Lung (tissue), 12 donors: ENCODE results near the gene SCAPER. TPM values are rescaled to one million over a fixed set of nuclear protein-coding genes. Genes with fewer than 3 reads are reported as not detected.

ENCODE experiments used
- ATAC-seq: fragments of 200-7000 bp; cut with Tn5 transposase; one replicate; pipeline ENCODE4 v1.9.1; 2020; ENCODE audit warnings: moderate number of reproducible peaks; ENCODE audit not compliant: insufficient read depth, low FRiP score
- DNase-seq, 3 donors: peaks; one replicate each; pipeline ENCODE4 v3.0.0-alpha.2; 2013 to 2017
- H3K27ac ChIP-seq, 2 donors: one replicate each; pipeline ENCODE4 v1.5.1; 2013; ENCODE audit warnings: mild to moderate bottlenecking in 2 of 2, moderate library complexity in 2 of 2, control low read depth in 1 of 2, inconsistent platforms in 1 of 2, low read depth in 1 of 2, low read length in 1 of 2
- H3K27me3 ChIP-seq, 3 donors: one replicate each; pipeline ENCODE4 v1.5.1; 2013; ENCODE audit warnings: low read length in 2 of 3; ENCODE audit not compliant: control insufficient read depth in 3 of 3, insufficient read depth in 3 of 3
- H3K36me3 ChIP-seq, 4 donors: one replicate each; pipeline ENCODE4 v1.5.1; 2013; ENCODE audit warnings: low read length in 4 of 4, mild to moderate bottlenecking in 1 of 4, moderate library complexity in 1 of 4; ENCODE audit not compliant: control insufficient read depth in 4 of 4, insufficient read depth in 4 of 4
- H3K4me1 ChIP-seq, 5 donors: one replicate each; pipeline ENCODE4 v1.5.1; 2013; ENCODE audit warnings: low read length in 5 of 5, mild to moderate bottlenecking in 2 of 5, moderate library complexity in 1 of 5; ENCODE audit not compliant: control insufficient read depth in 5 of 5, insufficient read depth in 5 of 5
- H3K4me3 ChIP-seq: one replicate; pipeline ENCODE4 v1.5.1; 2013; ENCODE audit warnings: mild to moderate bottlenecking, control low read depth, moderate library complexity
- H3K9ac ChIP-seq, 2 donors: one replicate each; pipeline ENCODE4 v1.5.1; 2013; ENCODE audit warnings: low read length in 2 of 2, control low read depth in 1 of 2; ENCODE audit not compliant: insufficient read depth in 1 of 2
- H3K9me3 ChIP-seq, 4 donors: one replicate each; pipeline ENCODE4 v1.5.1; 2013; ENCODE audit warnings: low read length in 3 of 4, mild to moderate bottlenecking in 1 of 4, moderate library complexity in 1 of 4; ENCODE audit not compliant: control insufficient read depth in 4 of 4, insufficient read depth in 3 of 4
- CTCF ChIP-seq: IDR thresholded peaks from 2 replicates; pipeline ENCODE4 v1.5.1; 2012; ENCODE audit warnings: mild to moderate bottlenecking; ENCODE audit errors: control extremely low read depth, extremely low read depth
- WGBS, 2 donors: extraction: QIAGEN DNeasy Blood & Tissue Kit; methylation state at CpG; one replicate each; pipeline ENCODE4 v1.1.7; 2013; 5-methylcytosine and 5-hydroxymethylcytosine counted together
- polyA plus RNA-seq, 2 donors: library from polyadenylated mRNA; stranded (reverse); fragments of 200-250 nt; gene quantifications; one replicate each; pipeline ENCODE4 v1.2.1, GENCODE V29; 2013
- total RNA-seq, 2 donors: library from RNA; depleted of rRNA in 1 of 2; stranded (reverse); fragments of >200 nt in 1 of 2; gene quantifications; one replicate each; pipeline ENCODE4 v1.2.1, GENCODE V29; 2014 to 2021
- donor health status: control.
- donor health status: control.
- donor health status: Bipolar disorder and iron deficiency.
- donor health status: healthy.
- donor health status: DM: yes; HTN: yes; CAD: no.

SCAPER gene
- total and polyA plus RNA-seq, 4 donors = 3.9 to 40.2 (median 19.5) TPM

DNA sequence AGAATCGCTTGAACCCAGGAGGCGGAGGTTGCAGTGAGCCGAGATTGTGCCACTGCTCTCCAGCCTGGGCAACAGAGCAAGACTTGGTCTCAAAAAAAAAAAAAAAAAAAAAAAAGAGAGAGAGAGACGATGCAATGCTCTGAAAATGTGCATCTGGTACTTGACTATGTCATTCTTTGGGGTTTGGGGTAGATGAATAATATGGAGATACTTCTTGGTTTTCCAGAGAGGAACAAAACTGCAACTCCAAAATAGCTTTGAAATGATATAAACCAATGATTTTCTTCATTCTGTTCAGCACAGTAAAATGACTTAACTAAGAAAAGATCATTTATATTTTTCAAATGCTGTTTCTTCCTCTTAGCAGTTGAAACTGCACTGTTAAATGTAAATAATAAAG is 409.7 kb downstream of the SCAPER start:
- DNase-seq = no peak
- Histone ChIP-seq H3K9me3 (no peaks in the 10 kb centered on the region), H3K27ac (no peak overlapping the region), H3K4me3 (no peak overlapping the region), H3K4me1 (peaks cover 0 to 6% (median 0%) of the 10 kb centered on the region in 5 donors), H3K9ac (no peak overlapping the region), H3K36me3 (no peaks in the 10 kb centered on the region), H3K27me3 (no peaks in the 10 kb centered on the region)
- TF ChIP-seq CTCF = no peak
- 93 to 99% methylated on average over 4 of the region's 4 CpGs for WGBS, 2 donors
- no peak for ATAC-seq

- H3K4me1 ChIP-seq = no peaks in the 10 kb centered on the region
- 99 to 100% methylated on average over 1 of the region's 1 CpG for WGBS, 2 donors
- H3K36me3 ChIP-seq = no peaks in the 10 kb centered on the region
- no peaks in the 10 kb centered on the region for H3K9me3 ChIP-seq
- no peak overlapping the region for H3K4me3 ChIP-seq
- TF ChIP-seq CTCF = no peak
- no peak for DNase-seq
- ATAC-seq = no peak
- H3K27ac ChIP-seq = no peak overlapping the region
- H3K27me3 ChIP-seq = no peaks in the 10 kb centered on the region
- H3K9ac ChIP-seq = no peak overlapping the region
These were observed 412.6 kb downstream of the SCAPER start for GRCh38 chr15:76492538-76492937.

- WGBS, 2 donors = 93 to 95% methylated on average over 2 of the region's 2 CpGs
- no peaks in the 10 kb centered on the region for H3K36me3 ChIP-seq
- TF ChIP-seq CTCF = no peak
These were observed 421.4 kb downstream of the SCAPER start for GRCh38 chr15:76483752-76484151.

GRCh38 chr15:76483018-76483417 is 422.1 kb downstream of the SCAPER start:
- no peak for TF ChIP-seq CTCF
- no peaks in the 10 kb centered on the region for H3K27me3 ChIP-seq
- no peak for DNase-seq
- no peak overlapping the region for H3K27ac ChIP-seq
- no peak for ATAC-seq
- no peaks in the 10 kb centered on the region for H3K4me1 ChIP-seq
- H3K9ac ChIP-seq = no peak overlapping the region
- 96 to 100% methylated on average over 1 of the region's 1 CpG for WGBS, 2 donors
- no peaks in the 10 kb centered on the region for H3K9me3 ChIP-seq
- H3K4me3 ChIP-seq = no peak overlapping the region
- H3K36me3 ChIP-seq = no peaks in the 10 kb centered on the region

More at GRCh38 chr15:76483752-76484151, 421.4 kb downstream of the SCAPER start:
- no peak overlapping the region for H3K9ac ChIP-seq
- no peak overlapping the region for H3K27ac ChIP-seq
- no peaks in the 10 kb centered on the region for H3K9me3 ChIP-seq
- no peaks in the 10 kb centered on the region for H3K4me1 ChIP-seq
- DNase-seq (no peak), ATAC-seq (no peak)
- H3K27me3 ChIP-seq = no peaks in the 10 kb centered on the region
- no peak overlapping the region for H3K4me3 ChIP-seq
